ENCODE data around the gene NOA1. TPM values are rescaled to one million over a fixed set of nuclear protein-coding genes. Genes with fewer than 3 reads are reported as not detected.

Gene NOA1
- total RNA-seq = 10 to 100 TPM; 13.2 to 22.8 (median 20.7) TPM

GRCh38 chr4:56977321-56978012, at the start of gene NOA1:
Gene NOA1, minus strand, starts transcription at chr4:56977606. Its CDS starts 21 bp downstream, at chr4:56977585.
- TF ChIP-seq CTCF (IDR thresholded peaks at IDR 0.05; ENCODE audit: low read depth) = no peak

- no peak for TF ChIP-seq CTCF (IDR thresholded peaks at IDR 0.05; ENCODE audit: low read depth)
Measured at GRCh38 chr4:57023104-57023503, 45.7 kb upstream of the NOA1 start.

GRCh38 chr4:57020467-57021101, 43.2 kb upstream of the NOA1 start:
- TF ChIP-seq CTCF (IDR thresholded peaks at IDR 0.05; ENCODE audit: low read depth) = no peak

- no peak for TF ChIP-seq CTCF (IDR thresholded peaks at IDR 0.05; ENCODE audit: low read depth)
Measured at GRCh38 chr4:57018980-57019379, 41.6 kb upstream of the NOA1 start.

- TF ChIP-seq CTCF (IDR thresholded peaks at IDR 0.05; ENCODE audit: low read depth) = no peak
Measured at GRCh38 chr4:57013543-57014120, 36.2 kb upstream of the NOA1 start.

- no peak for TF ChIP-seq CTCF (IDR thresholded peaks at IDR 0.05; ENCODE audit: low read depth)
Measured at GRCh38 chr4:56999751-57000150, 22.3 kb upstream of the NOA1 start.

- no peak for TF ChIP-seq CTCF (IDR thresholded peaks at IDR 0.05; ENCODE audit: low read depth)
Measured at GRCh38 chr4:56995525-56995924, 18.1 kb upstream of the NOA1 start.

Data from subcutaneous adipose tissue (tissue), 4 donors.